NCI-H226 (cell line): ENCODE measurements around the gene NHERF2.
"Not testable (repeated sequence)": the region's sequence is repeated elsewhere in the genome, so short reads cannot be mapped to it uniquely, and the experiment has no call there.

Experiments used
- DNase-seq: peaks from one replicate; pipeline ENCODE4 v3.0.0-alpha.2; 2015

The NHERF2 gene

GRCh38 chr16:2029350-2029749 is 2.6 kb downstream of the NHERF2 start:
- DNase-seq = no peak

- DNase-seq = no peak
Observed at GRCh38 chr16:2030036-2030435, 3.3 kb downstream of the NHERF2 start.

GRCh38 chr16:2031081-2031577 is 4.4 kb downstream of the NHERF2 start:
- no peak for DNase-seq

- no peak for DNase-seq
Observed at GRCh38 chr16:2032285-2033056, 5.8 kb downstream of the NHERF2 start.

- DNase-seq = peak; percentile 76
Observed at GRCh38 chr16:2033057-2033908, 6.6 kb downstream of the NHERF2 start.

- not testable (repeated sequence) for DNase-seq
Observed at GRCh38 chr16:2033909-2034695, 7.4 kb downstream of the NHERF2 start.

- DNase-seq = no peak
Observed at GRCh38 chr16:2034696-2035430, 8.2 kb downstream of the NHERF2 start.

GRCh38 chr16:2035431-2036199 is 8.9 kb downstream of the NHERF2 start:
- no peak for DNase-seq

GRCh38 chr16:2036200-2036966 is 9.7 kb downstream of the NHERF2 start:
- no peak for DNase-seq

GRCh38 chr16:2037115-2037514 is 10.4 kb downstream of the NHERF2 start:
- no peak for DNase-seq

- DNase-seq = no peak
Observed at GRCh38 chr16:2037647-2038381, 11.1 kb downstream of the NHERF2 start.

- no peak for DNase-seq
Observed at GRCh38 chr16:2038382-2039231, 11.9 kb downstream of the NHERF2 start.

- no peak for DNase-seq
Observed at GRCh38 chr16:2039274-2040031, 12.8 kb downstream of the NHERF2 start.

GRCh38 chr16:2040041-2040786 is 13.5 kb downstream of the NHERF2 start:
- no peak for DNase-seq

- no peak for DNase-seq
Observed at GRCh38 chr16:2040787-2041522, 14.3 kb downstream of the NHERF2 start.

GRCh38 chr16:2042171-2042985 is 15.7 kb downstream of the NHERF2 start:
- no peak for DNase-seq
